Lower leg skin (tissue), 4 donors: ENCODE data around the gene TANC1. TPM values are rescaled to one million over a fixed set of nuclear protein-coding genes. Genes with fewer than 3 reads are reported as not detected.

Experiments used
- DNase-seq, 2 donors: peaks; one replicate each; pipeline ENCODE4 v3.0.0-alpha.2; 2019; ENCODE audit warnings: low spot score in 2 of 2
- H3K4me3 ChIP-seq: fragments of 200-600 bp; sonication (generic); 2 replicates; pipeline ENCODE4 v1.5.1; 2017; ENCODE audit warnings: mild to moderate bottlenecking, low read depth; ENCODE audit not compliant: poor library complexity, severe bottlenecking
- CTCF ChIP-seq, 3 donors: fragments of 450-650 bp; IDR thresholded peaks; one replicate each; pipeline ENCODE4 v1.5.1; 2016; ENCODE audit warnings: antibody characterized with exemption in 3 of 3, mild to moderate bottlenecking in 3 of 3, moderate library complexity in 2 of 3
- POLR2A ChIP-seq, 2 donors: fragments of 450-650 bp; IDR thresholded peaks; one replicate each; pipeline ENCODE4 v1.6.1; 2016 to 2017; ENCODE audit warnings: antibody characterized with exemption in 2 of 2, mild to moderate bottlenecking in 1 of 2, moderate library complexity in 1 of 2
- WGBS, 2 donors: methylation state at CpG; one replicate each; pipeline ENCODE4 v1.1.5; 2018; 5-methylcytosine and 5-hydroxymethylcytosine counted together
- intact Hi-C: fragments of 100-400 bp; cut with DNase I; formaldehyde crosslinking; loops from one replicate; pipeline ENCODE4 v1.15.0; 2023; ENCODE audit warnings: low total_unique reads
- total RNA-seq, 4 donors: library from RNA; depleted of rRNA; stranded (reverse); fragments of >200 nt; gene quantifications; one replicate each; pipeline ENCODE4 v1.1.0, GENCODE V29; 2016

TANC1 gene
- total RNA-seq, 4 donors from 2014 or later = 65.8 to 111 (median 93.6) TPM

- no peak overlapping the region for H3K4me3 ChIP-seq
- DNase-seq = no peak
- no peak for TF ChIP-seq CTCF (IDR thresholded peaks at IDR 0.05)
- no peak for TF ChIP-seq POLR2A (IDR thresholded peaks at IDR 0.05)
- WGBS, 2 donors = 35 to 38% methylated on average over 4 of the region's 4 CpGs
- intact Hi-C loops = no loop called here
Observed at GRCh38 chr2:159153463-159153862, 185.0 kb downstream of the TANC1 start.

GRCh38 chr2:159153951-159154350, 185.5 kb downstream of the TANC1 start:
- 65 to 74% methylated on average over 2 of the region's 2 CpGs for whole genome bisulfite sequencing, 2 donors
- TF ChIP-seq POLR2A (IDR thresholded peaks at IDR 0.05) = no peak
- TF ChIP-seq CTCF (IDR thresholded peaks at IDR 0.05) = no peak

GRCh38 chr2:159154366-159154765, 185.9 kb downstream of the TANC1 start:
- WGBS, 2 donors = 100% methylated on average over 1 of the region's 1 CpG
- TF ChIP-seq CTCF (IDR thresholded peaks at IDR 0.05) = no peak
- TF ChIP-seq POLR2A (IDR thresholded peaks at IDR 0.05) = no peak
- DNase-seq = no peak
- no peak overlapping the region for H3K4me3 ChIP-seq
- intact Hi-C loops = no loop called here

More at GRCh38 chr2:159153951-159154350, 185.5 kb downstream of the TANC1 start:
- no peak for DNase-seq
- H3K4me3 ChIP-seq = no peak overlapping the region
- intact Hi-C loops = no loop called here

- DNase-seq = peak in 1 of 2 donors; percentile 42
- TF ChIP-seq CTCF (IDR thresholded peaks at IDR 0.05) = no peak
- no peak for TF ChIP-seq POLR2A (IDR thresholded peaks at IDR 0.05)
- WGBS, 2 donors = 58 to 59% methylated on average over 6 of the region's 6 CpGs
- intact Hi-C loops = no loop called here
- H3K4me3 ChIP-seq = no peak overlapping the region
Observed at GRCh38 chr2:159155320-159155719, 186.9 kb downstream of the TANC1 start.

GRCh38 chr2:159155791-159156190, 187.4 kb downstream of the TANC1 start:
- intact Hi-C loops = no loop called here
- no peak for TF ChIP-seq POLR2A (IDR thresholded peaks at IDR 0.05)
- no peak for TF ChIP-seq CTCF (IDR thresholded peaks at IDR 0.05)
- WGBS, 2 donors = 51 to 67% methylated on average over 1 of the region's 1 CpG
- DNase-seq = no peak
- H3K4me3 ChIP-seq = no peak overlapping the region

DNA sequence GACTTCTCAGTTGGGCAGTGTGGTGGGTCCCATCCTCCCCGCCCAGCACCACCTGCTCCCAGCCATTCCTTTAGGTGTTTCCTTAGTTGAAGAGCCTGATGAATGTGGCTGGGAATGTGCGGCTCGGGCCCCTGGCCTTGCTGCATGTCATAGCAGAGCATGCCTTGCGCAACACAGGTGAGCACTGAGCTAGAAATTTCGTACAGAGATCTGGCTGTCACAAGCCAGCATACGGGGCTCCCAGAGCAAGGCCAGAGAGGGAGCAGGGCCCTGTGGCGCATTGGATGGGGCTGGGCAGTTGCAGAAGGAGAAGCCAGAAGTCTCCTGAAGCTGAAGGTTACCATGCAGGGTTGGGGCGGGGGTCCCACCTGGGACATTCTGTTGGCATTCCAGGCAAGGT, 188.4 kb downstream of the TANC1 start:
- intact Hi-C loops = no loop called here
- peak in 1 of 2 donors; percentile 48 for DNase-seq
- TF ChIP-seq CTCF (IDR thresholded peaks at IDR 0.05) (no peak), POLR2A (IDR thresholded peaks at IDR 0.05) (no peak)
- WGBS, 2 donors = 60 to 77% methylated on average over 8 of the region's 8 CpGs
- H3K4me3 ChIP-seq = no peak overlapping the region
